ENCODE measurements around the gene MAGEA12. TPM values are rescaled to one million over a fixed set of nuclear protein-coding genes. Genes with fewer than 3 reads are reported as not detected.
"Not testable (repeated sequence)": the region's sequence is repeated elsewhere in the genome, so short reads cannot be mapped to it uniquely, and the experiment has no call there.

The MAGEA12 gene, protein sequence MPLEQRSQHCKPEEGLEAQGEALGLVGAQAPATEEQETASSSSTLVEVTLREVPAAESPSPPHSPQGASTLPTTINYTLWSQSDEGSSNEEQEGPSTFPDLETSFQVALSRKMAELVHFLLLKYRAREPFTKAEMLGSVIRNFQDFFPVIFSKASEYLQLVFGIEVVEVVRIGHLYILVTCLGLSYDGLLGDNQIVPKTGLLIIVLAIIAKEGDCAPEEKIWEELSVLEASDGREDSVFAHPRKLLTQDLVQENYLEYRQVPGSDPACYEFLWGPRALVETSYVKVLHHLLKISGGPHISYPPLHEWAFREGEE
- under 1 TPM in 1 of 2 donors, not detected in 1; 0.20 TPM for total RNA-seq

DNA sequence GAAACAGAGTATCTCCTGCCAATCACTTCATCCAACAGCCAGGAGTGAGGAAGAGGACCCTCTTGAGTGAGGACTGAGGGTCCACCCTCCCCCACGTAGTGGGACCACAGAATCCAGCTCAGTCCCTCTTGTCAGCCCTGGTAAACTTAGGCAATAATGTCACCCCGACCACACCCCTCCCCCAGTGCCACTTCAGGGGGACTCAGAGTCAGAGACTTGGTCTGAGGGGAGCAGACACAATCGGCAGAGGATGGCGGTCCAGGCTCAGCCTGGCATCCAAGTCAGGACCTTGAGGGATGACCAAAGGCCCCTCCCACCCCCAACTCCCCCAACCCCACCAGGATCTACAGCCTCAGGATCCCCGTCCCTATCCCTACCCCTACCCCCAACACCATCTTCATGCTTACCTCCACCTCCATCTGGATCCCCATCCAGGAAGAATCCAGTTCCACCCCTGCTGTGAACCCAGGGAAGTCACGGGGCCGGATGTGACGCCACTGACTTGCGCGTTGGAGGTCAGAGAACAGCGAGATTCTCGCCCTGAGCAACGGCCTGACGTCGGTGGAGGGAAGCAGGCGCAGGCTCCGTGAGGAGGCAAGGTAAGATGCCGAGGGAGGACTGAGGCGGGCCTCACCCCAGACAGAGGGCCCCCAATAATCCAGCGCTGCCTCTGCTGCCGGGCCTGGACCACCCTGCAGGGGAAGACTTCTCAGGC is at the start of gene MAGEA12, which contains the start of gene CSAG1:
MAGEA12 (plus strand) TSS at position 497 of the 715 bp plus-strand sequence. CDS start 2,405 bp downstream, outside the sequence.
CSAG1 (minus strand) TSS at position 461 of the 715 bp plus-strand sequence. CDS start 1,261 bp downstream, outside the sequence.
- TF ChIP-seq CTCF (IDR thresholded peaks at IDR 0.05): no peak
- no peak for DNase-seq
- intact Hi-C loops (cut with DNase I): no loop called here
- Histone ChIP-seq H3K27me3 (no peaks in the 10 kb centered on the region), H3K9ac (ENCODE audit: low read depth in 2 of 2, low read length in 2 of 2) (no peak within 1 kb of the TSS), H3K4me3 (no peak within 1 kb of the TSS), H3K27ac (no peak within 1 kb of the TSS), H3K36me3 (no peaks in the 10 kb centered on the region), H3K9me3 (no peaks in the 10 kb centered on the region), H3K4me1 (no peaks in the 10 kb centered on the region)

DNA sequence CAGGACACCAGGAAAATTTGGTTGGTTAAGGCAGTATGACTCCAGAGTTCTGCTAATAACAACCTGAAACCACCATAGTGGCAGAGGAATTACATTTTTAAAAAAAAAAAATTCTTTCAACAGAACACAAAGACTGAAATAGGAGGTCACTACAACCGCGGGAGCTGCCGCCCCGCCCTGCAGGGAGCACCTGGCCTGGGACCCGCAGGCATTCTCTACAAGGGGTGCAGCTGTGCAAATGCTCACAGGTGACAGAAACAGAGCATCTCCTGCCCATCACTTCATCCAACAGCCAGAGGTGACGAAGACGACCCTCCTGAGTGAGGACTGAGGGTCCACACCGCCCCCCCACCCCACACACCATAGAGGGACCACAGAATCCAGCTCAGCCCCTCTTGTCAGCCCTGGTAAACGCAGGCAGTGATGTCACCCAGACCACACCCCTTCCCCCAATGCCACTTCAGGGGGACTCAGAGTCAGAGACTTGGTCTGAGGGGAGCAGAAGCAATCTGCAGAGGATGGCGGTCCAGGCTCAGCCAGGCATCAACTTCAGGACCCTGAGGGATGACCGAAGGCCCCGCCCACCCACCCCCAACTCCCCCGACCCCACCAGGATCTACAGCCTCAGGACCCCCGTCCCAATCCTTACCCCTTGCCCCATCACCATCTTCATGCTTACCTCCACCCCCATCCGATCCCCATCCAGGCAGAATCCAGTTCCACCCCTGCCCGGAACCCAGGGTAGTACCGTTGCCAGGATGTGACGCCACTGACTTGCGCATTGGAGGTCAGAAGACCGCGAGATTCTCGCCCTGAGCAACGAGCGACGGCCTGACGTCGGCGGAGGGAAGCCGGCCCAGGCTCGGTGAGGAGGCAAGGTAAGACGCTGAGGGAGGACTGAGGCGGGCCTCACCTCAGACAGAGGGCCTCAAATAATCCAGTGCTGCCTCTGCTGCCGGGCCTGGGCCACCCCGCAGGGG is 35.3 kb upstream of the MAGEA12 start, which contains the start of gene MAGEA3:
MAGEA3 (plus strand) TSS at position 843 of the 980 bp plus-strand sequence. CDS start 2,039 bp downstream, outside the sequence.
- DNase-seq; H3K4me1 ChIP-seq; H3K27ac ChIP-seq; H3K36me3 ChIP-seq; intact Hi-C loops (cut with DNase I); H3K27me3 ChIP-seq; H3K4me3 ChIP-seq; H3K9ac ChIP-seq (ENCODE audit: low read depth in 2 of 2, low read length in 2 of 2); H3K9me3 ChIP-seq: not testable (repeated sequence)

GRCh38 chrX:152700390-152700789 is 33.2 kb upstream of the MAGEA12 start:
- intact Hi-C loops (cut with DNase I); H3K9ac ChIP-seq (ENCODE audit: low read depth in 2 of 2, low read length in 2 of 2); H3K9me3 ChIP-seq; H3K27me3 ChIP-seq; H3K36me3 ChIP-seq; H3K27ac ChIP-seq; H3K4me3 ChIP-seq; H3K4me1 ChIP-seq: not testable (repeated sequence)
- peak; percentile 10 for DNase-seq

DNA sequence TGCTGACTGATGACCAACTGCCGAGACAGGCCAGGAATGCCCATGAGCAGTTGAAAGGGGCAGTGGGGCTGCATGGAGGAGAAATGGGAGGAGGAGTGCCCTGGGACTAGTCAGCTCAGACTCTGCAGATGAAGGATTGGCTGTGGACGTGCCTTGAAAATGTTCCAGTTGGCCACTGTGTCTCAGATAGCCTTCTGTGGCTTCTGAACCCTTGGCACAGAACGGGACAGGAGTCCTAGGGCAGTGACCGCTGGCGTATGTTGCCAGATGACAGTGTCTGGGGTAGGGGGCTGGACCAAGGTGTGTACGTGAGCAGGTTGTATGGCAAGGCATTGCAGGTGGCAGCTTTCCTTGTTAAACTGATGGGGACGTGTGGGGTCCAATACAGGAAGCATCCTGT is 27.1 kb upstream of the MAGEA12 start:
- H3K27me3 ChIP-seq; DNase-seq; H3K9ac ChIP-seq (ENCODE audit: low read depth in 2 of 2, low read length in 2 of 2); intact Hi-C loops (cut with DNase I); H3K27ac ChIP-seq; H3K36me3 ChIP-seq; H3K4me1 ChIP-seq; H3K9me3 ChIP-seq; H3K4me3 ChIP-seq: not testable (repeated sequence)

DNA sequence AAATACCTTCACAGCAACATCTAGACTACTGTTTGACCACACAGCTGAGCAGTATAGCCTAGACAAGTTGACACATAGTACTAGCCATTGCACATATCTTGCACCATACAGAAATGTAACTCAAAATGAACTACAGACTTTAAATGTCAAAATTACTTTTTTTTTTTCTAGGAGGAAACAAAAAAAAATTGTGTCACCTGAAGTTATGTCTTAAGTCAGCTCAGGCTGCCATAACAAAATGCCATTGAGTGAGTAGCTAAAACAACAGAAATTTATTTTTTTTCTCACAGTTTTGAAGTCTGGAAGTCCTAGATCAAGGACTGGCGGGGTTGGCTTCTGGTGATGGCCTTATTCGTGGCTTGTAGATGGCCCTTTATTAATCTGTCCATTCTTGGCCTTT is 24.4 kb upstream of the MAGEA12 start, which contains the start of gene CSAG2:
CSAG2 (minus strand) TSS at position 101 of the 400 bp plus-strand sequence. CDS start 161 bp downstream, outside the sequence.
- H3K36me3 ChIP-seq; H3K27ac ChIP-seq; intact Hi-C loops (cut with DNase I); H3K27me3 ChIP-seq; H3K9me3 ChIP-seq; H3K4me3 ChIP-seq; H3K4me1 ChIP-seq; DNase-seq; H3K9ac ChIP-seq (ENCODE audit: low read depth in 2 of 2, low read length in 2 of 2): not testable (repeated sequence)

- H3K9ac ChIP-seq (ENCODE audit: low read depth in 2 of 2, low read length in 2 of 2); H3K4me1 ChIP-seq; H3K36me3 ChIP-seq; intact Hi-C loops (cut with DNase I); H3K9me3 ChIP-seq; H3K4me3 ChIP-seq; DNase-seq; H3K27ac ChIP-seq; H3K27me3 ChIP-seq: not testable (repeated sequence)
These were observed 20.4 kb upstream of the MAGEA12 start for GRCh38 chrX:152713195-152713594.

DNA sequence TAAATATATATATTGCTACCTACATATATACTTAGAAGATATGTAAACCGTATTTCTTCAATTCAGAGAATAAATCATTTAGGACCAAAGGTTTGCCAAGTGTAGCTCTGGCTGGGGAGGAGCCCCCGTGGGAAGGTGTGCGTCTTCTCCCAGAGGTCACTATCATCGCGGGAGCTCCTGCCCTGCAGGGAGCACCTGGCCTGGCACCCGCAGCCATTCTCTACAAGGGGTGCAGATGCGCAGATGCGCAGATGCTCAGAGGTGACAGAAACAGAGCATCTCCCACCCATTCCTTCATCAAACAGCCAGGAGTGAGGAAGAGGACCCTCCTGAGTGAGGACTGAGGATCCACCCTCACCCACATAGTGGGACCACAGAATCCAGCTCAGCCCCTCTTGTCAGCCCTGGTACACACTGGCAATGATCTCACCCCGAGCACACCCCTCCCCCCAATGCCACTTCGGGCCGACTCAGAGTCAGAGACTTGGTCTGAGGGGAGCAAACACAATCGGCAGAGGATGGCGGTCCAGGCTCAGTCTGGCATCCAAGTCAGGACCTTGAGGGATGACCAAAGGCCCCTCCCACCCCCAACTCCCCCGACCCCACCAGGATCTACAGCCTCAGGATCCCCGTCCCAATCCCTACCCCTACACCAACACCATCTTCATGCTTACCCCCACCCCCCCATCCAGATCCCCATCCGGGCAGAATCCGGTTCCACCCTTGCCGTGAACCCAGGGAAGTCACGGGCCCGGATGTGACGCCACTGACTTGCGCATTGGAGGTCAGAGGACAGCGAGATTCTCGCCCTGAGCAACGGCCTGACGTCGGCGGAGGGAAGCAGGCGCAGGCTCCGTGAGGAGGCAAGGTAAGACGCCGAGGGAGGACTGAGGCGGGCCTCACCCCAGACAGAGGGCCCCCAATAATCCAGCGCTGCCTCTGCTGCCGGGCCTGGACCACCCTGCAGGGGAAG is 19.5 kb upstream of the MAGEA12 start, which contains the start of gene MAGEA2B:
MAGEA2B (plus strand) TSS at position 814 of the 973 bp plus-strand sequence. CDS start 2,479 bp downstream, outside the sequence.
- H3K4me1 ChIP-seq; H3K9me3 ChIP-seq; H3K36me3 ChIP-seq; intact Hi-C loops (cut with DNase I); DNase-seq; H3K4me3 ChIP-seq; H3K27me3 ChIP-seq; H3K27ac ChIP-seq; H3K9ac ChIP-seq (ENCODE audit: low read depth in 2 of 2, low read length in 2 of 2): not testable (repeated sequence)
